GM21390 (cell line): ENCODE measurements around the gene SGK2.
"Not testable (repeated sequence)": the region's sequence is repeated elsewhere in the genome, so short reads cannot be mapped to it uniquely, and the experiment has no call there.

Source experiments
- ATAC-seq: cut with Tn5 transposase; IDR thresholded peaks from one replicate; pipeline ENCODE4 v1.9.1; 2021; ENCODE audit not compliant: unreplicated experiment

SGK2 gene

DNA sequence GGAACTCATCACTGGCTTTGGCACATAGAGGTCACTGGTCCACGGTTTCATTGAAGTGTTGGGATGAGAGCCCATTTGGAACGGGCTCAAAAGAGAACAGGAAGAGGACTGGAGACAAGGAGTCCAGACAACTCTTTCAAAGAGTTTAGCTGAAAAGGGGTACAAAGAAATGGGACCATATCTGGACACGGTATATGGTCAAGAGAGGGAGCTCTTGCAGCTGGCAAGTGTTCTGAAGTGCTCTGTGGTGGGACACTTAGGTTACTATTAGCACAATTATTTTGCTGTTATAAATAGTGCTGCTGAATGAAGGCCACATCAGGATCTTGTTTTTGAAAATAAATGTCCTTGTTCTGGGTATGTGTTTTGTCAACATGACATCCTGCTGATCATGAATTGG is 4.6 kb downstream of the SGK2 start:
- no peak for ATAC-seq

DNA sequence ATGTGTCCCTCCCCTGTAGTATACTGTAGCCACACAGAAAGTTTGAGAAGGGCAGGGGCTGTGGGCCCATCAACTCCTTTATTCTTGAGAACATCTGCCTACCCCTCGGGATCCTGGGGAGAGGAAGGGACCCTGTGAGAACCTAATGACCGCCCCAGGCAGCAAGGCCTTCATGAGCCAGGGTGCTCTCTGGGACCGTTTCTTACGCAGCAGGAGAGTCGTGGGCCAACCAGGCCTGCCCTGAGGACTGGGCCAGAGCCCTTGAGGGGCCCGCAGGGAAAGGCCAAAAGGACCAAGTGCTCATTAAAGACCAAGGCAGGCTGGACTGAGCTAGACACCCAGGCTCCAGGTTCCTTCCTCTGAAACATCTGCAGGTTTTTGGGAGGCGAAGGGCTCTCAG is 5.2 kb downstream of the SGK2 start:
- no peak for ATAC-seq

DNA sequence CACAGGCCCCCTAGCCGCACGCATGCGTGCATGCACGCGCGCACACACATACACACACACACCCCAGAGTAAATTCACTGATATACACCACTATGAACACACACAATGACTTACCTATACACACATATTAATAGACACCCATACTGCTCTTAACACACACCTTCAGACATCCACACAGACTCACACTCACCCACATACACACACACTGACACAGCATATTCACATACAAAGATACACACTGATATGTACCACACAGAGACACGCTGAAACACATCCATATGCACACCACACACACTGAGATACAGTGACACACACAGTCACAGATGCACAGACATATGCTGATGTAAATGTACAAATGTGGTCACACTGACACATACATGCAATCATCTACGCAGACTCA is 5.6 kb downstream of the SGK2 start:
- no peak for ATAC-seq

DNA sequence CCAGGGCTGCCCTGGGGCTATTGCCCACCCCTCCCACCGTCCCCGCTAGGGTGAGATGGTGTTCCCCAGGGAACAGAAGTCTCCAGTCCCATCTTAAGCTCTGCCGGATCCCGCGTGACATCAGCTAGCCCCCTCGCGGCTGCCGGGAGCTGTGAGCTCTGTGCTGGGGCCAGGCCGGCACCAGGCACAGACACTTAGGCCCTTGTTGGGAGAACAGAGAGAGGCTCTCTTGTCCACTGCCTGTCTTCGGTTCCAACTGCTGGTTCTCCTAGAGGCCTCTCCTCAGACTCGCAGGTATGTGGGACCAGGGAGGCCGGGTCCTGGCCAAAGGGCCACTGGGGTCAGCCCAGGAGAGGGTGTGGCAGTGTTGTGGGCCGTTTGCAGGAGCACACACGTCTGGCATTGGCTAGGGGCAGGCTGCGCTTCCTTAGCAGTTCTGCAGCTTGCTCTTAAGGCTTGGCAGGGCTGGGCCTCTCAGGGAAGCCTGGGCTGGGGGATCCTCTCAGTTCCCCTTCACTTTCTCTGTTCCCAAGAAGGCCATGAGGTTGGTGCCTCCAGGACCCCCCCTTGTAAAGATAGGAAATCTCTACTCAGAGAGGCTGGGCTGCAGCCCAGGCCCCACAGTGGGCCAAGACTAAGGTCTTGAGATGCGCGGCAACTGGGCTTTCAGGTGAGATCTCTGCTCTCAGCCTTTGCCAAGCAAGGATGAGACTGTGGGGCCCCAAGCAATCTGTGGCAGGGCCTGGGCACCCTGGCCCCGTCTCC is 6.3 kb downstream of the SGK2 start:
- no peak for ATAC-seq

DNA sequence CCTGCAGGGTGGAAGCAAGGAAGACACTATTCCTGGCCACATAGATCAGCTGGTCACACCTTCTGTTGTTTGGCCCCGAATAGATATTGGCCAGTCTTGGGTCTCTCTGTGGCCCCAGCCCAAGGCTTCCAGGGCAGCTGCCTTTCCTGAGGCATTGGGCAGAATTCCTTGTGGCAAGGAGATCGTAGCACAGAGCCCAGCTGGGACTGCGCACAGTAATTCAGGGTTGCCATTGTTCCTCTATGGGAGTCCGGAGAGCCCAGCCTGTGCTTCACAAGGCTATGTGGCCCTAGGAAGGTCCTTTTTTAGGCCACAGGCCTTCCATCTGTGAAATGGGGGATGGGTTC is 6.9 kb downstream of the SGK2 start:
- ATAC-seq: no peak

DNA sequence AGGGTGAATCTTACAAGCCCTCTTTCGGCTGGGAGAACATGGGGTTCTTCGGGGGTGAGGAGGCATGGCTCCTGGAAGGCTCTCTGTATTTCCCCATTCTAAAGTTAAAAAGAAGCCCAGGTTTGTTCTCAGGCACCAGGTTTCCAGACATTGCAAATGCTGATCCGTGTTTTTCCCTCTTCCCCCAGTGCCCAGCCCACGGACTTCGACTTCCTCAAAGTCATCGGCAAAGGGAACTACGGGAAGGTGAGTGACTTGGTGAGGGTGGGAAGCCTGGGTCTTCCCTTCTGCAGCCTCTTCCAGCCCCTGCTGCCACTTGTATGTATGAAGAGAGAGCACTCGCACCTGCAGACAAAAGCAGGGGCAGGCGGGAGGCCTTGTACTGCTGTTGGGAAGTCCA is 8.7 kb downstream of the SGK2 start:
- no peak for ATAC-seq

DNA sequence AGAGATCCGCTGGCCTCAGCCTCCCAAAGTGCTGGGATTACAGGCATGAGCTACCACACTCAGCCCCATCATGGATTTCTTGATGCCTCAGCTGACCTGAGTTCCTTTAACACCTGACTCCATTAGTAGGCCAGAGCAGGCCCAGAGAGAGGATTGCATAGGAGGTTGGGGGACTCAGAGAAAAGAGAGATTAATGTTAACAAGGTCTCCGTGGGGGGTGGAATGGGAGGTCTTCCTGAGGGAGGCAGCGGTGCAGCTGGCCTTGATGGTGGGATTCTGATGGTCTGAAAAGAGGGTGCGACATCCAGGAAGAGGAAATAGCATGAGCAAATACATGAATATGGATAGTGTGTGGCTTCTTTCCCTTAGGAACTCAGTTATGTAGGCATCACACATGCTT is 9.9 kb downstream of the SGK2 start:
- ATAC-seq: no peak

DNA sequence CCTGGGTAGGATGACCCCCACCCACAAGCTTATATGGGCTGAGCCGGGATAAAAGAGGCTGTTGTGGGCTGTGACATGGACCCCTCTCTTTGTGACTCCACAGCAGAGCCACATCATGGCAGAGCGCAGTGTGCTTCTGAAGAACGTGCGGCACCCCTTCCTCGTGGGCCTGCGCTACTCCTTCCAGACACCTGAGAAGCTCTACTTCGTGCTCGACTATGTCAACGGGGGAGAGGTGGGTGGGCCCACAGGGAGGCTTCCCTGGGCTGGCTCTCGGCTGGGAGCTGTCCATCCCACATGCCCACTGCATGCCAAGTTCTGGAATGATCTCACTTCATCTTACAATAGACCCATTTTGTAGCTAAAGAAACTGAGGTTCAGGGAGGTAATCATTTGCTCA is 10.5 kb downstream of the SGK2 start:
- no peak for ATAC-seq

DNA sequence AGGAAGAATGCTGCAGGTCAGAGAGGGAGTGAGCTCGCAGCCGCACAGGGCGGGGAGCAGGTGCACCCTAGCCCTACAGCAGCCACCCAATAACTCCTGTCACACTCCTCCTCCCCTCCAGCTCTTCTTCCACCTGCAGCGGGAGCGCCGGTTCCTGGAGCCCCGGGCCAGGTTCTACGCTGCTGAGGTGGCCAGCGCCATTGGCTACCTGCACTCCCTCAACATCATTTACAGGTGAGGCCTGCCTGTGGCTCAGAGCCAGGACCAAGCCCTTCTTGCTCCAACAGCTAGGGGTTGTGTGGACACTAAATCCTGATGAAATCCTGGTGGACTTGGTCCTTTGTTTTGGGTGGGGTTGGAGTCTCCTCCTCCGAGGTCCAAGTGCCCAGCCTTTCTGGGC is 11.7 kb downstream of the SGK2 start:
- ATAC-seq: no peak

DNA sequence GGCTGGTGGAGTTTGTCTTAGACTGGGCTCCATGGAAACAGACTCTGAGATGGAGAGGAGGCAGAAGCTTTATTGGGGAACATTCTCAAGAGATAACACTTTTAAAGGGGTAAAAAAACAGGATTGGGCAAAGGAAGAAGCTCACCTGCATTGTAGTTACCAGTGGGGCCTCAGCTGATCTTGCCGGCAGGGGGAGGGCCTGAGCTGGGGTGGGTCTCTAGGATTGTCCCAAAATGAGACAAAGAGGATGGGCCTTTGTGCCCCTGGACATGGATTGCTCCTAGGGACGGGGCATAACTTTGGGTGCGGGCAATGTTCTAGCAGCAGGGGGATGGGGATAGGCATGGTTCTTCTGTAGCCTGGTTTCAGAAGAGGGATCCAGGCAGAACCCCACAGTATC is 12.5 kb downstream of the SGK2 start:
- ATAC-seq: no peak

DNA sequence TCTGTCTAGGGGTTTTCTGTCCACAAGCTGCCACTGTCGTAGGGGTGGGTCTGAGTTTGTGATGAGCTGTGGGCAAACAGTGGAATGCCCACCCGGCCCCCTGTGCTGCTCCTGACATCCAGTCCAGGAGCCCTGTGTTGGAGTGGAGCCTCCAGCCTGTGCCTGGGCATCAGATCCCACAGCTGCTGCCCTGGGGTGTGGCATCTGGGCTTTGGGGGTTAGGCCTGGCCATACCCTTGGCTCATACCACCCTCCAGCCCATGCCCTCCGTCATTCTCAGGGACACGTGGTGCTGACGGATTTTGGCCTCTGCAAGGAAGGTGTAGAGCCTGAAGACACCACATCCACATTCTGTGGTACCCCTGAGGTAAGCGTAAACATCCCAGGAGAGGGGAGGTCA is 12.9 kb downstream of the SGK2 start:
- ATAC-seq: no peak

DNA sequence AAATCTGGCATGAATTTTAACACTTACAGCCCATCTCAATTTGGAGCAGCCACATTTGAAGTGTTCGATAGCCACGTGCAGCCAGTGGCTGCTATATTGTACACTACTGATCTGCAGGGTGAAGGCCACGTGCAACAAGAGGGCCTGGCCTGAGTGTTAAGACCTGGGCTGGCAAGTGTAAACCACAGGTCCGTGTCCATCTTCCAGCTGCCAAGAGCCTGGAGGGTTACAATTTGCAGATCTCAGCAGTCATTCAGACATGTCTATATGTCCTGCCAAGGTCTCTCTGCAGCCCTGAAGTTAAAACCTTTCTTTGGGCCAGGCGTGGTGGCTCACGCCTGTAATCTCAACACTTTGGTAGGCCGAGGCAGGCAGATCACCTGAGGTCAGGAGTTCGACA is 14.1 kb downstream of the SGK2 start:
- no peak for ATAC-seq

DNA sequence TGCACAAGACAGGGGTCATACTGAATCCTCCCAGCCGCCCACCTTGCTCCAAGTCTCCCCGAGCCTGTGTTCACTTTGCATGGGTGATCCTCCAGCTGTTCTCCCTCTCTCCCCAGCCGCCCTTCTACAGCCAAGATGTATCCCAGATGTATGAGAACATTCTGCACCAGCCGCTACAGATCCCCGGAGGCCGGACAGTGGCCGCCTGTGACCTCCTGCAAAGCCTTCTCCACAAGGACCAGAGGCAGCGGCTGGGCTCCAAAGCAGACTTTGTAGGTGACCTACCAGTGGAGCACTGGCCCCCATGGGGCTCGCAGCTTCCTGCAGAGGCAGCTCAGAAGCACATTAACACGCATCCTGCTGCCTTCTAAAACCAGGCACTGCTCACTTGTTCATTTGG is 17.3 kb downstream of the SGK2 start:
- ATAC-seq: no peak

DNA sequence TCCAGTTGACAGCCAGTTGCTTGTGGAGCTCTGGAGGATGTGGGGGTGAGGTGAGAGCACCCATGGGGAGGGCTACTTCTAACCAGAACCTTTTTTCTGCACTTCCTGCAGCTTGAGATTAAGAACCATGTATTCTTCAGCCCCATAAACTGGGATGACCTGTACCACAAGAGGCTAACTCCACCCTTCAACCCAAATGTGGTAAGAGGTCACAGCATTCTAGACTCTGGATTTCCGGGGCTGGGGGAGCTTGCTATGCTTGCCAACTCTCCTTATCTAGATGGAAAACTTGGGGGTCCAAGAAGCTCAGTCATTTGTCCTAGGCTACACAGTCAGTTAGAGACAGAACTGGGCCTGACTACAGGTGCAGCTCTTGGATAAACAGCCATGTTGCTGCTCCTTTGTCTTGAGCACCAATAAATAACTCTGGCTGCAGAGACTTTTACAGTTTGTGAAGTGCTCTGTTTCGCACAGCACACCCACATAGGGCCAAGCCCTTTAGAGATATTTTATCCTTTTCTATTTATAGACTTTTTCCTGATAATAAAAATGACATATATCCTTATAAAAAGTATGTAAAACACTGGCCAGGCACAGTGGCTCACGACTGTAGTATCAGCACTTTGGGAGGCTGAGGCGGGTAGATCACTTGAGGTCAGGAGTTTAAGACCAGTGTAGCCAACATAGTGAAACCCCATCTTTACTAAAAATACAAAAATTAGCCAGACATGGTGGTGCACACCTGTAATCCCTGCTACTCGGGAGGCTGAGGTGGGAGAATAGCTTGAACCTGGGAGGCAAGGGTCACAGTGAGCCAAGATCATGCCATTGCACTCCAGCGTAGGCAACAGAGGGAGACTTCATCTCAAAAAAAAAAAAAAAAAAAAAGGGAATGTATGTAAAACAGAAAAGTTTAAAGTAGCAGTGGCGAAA is 21.3 kb downstream of the SGK2 start:
- no peak for ATAC-seq

DNA sequence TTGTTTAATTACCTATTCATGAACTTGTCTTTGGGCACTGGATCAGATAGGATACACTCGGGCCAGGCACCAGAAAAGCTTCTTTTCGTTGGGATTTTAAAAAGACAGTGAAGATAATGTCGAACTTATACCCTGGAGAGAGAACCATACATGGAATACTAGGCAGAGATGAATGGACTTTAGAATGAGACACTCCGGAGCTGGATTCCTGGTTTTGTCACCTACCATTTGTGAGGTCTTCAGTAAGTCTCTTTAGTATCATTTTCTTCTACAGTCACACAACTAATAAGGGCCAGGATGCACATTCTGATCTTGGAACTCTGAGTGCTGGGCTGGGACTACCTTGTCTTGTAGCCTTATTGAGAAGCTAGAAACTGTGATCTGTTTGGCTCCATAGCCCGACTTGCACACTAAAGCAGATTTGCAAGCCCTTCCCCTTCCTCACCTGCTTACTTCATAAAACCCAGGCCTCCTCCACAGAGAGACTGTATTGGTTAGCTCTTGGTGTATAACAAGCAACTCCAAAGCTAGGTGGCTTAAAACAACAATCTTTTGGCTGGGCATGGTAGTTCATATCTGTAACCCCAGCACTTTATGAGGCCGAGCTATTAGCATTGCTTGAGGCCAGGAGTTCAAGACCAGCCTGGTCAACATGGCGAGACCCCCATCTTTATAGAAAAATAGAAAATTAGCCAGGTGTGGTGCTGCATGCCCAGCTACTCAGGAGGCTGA is 24.5 kb downstream of the SGK2 start:
- no peak for ATAC-seq

DNA sequence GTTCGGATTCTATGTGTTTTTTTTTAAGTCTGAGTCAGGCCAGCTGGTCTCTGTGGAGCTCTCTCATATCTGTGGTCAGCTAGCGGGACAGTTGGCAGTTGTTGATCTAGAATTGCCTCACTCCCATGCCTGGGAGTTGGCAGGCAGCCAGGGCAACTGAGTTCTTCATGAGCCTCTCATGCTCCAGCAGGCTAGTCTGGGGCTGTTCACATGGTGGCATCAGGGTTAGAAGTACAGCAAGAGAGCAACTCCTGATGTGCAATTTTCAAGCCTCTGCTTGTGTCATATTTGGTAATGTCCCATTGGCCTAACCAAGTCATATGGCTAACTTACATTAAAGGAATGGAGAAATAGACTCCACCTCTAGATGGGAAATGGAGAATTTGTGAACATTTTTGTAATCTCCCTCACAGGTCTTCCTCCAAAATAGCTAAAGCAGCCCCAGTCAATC is 25.2 kb downstream of the SGK2 start:
- no peak for ATAC-seq

DNA sequence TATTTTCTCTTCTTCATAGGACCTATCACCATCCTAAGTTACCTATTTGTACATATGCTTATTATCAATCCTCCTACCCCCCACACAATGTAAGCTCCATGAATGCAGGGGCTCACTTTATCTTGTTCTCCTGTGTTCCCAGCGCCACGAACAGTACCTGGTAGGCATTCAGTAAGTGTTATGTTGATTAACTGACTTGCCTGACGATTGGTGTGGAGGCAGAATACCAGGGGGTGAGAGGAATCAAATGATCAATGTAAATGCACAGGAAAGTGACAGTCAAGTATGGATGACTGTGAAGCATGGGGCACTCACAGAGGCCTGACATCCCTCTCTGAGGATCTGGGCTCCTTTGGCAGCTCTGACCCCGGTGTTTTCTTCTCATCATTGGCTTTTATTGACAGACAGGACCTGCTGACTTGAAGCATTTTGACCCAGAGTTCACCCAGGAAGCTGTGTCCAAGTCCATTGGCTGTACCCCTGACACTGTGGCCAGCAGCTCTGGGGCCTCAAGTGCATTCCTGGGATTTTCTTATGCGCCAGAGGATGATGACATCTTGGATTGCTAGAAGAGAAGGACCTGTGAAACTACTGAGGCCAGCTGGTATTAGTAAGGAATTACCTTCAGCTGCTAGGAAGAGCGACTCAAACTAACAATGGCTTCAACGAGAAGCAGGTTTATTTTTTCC is 25.8 kb downstream of the SGK2 start:
- no peak for ATAC-seq

DNA sequence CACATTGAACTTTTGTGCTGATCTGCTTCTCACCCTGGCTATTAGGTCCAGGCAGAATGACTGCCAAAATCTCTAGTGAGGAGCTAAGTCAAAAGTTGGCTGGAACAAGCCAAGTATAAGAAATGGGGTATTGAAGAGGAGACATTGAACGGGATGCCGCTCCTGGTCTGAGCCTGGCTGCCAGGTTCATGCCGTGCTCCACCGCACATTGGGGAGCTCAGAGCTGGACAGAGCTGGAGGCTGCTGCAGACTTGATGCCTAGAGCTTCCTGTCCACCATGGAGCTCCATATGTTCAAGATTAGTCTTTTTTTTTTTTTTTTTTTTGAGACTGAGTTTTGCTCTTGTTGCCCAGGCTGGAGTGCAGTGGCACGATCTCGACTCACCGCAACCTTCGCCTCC is 27.8 kb downstream of the SGK2 start:
- no peak for ATAC-seq

DNA sequence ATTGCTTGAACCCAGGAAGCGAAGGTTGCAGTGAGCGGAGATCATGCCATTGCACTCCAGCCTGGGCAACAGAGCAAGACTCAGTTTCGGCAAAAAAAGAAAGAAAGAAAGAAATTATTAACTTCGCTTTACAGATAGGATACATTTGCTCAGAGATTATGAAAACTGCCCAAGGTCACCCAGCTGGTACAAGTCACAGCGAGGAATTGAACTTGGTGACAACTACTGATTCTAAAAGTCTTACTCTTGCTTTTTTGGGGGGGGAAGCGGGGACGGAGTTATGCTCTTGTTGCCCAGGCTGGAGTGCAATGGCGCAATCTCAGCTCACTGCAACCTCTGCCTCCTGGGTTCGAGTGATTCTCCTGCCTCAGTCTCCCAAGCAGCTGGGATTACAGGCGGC is 29.7 kb downstream of the SGK2 start:
- ATAC-seq: not testable (repeated sequence)

DNA sequence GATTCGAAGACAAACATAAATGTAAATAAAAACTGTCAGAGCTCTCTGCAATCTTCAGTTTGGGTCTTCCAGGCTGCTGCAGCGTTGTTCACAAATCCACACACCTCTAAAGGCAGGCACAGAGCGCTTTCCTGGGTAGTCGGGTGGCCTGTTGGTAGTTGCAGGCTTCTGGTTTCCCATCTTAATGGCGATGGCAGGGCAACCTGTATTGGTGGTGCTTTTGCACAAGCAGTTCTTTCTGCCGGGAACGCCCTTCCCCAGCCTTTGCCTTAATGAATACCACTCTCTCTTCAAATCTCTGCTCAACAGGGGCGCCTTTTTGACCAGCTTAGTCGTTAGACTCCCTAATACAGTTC is 31.2 kb downstream of the SGK2 start:
- ATAC-seq: no peak
